GM18909 (cell line): ENCODE measurements around the gene SUSD4.
"Not testable (repeated sequence)": the region's sequence is repeated elsewhere in the genome, so short reads cannot be mapped to it uniquely, and the experiment has no call there.

Experiments
- ATAC-seq: cut with Tn5 transposase; IDR thresholded peaks from one replicate; pipeline ENCODE4 v1.9.1; 2021; ENCODE audit warnings: mild to moderate bottlenecking; ENCODE audit not compliant: unreplicated experiment, poor library complexity

Gene SUSD4

GRCh38 chr1:223363856-223364684 lies at the start of gene SUSD4:
SUSD4 (minus strand) TSS chr1:223364176; CDS start chr1:223363425, 751 bp downstream.
- peak; percentile 68 for ATAC-seq

DNA sequence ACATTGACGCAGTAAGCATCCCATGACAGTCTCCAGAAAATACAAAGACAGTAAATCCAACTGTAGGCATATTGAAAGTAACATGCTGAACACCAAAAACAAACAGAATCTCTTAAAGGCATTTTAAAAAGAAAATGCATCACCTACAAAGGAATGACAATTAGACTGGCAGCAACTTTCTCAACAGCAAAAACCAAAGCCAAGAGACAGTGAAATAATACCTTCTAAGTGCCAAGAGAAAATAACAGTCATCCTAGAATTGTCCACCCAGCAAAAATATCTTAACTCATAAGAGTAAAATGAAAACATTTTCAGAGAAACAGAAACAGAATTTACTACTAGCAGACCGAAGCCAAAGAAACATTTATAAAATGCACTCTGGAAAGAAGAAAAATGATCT lies 49.2 kb upstream of the SUSD4 start:
- ATAC-seq: no peak

GRCh38 chr1:223411710-223412109 lies 47.7 kb upstream of the SUSD4 start:
- no peak for ATAC-seq

DNA sequence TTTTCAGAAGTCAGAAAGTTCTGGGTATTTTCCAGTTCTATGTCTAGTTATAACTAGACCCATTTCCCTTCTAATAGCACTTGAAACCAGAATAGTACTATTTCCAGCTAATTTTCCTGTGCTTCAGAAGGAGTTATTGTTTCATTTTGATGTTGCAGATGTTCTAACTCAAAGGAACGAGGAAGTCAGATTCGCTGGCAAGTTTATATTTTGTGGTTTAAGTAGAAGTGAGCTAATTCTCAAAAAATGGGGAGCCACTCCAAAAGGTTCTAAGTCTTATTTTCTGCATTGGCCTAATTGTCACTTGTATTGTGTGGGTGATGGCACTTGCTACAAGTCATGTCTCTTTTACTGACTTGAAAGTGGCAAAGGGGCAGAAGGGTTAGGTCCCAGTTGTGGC lies 47.3 kb upstream of the SUSD4 start:
- no peak for ATAC-seq

- ATAC-seq: no peak
These were observed 46.1 kb upstream of the SUSD4 start for GRCh38 chr1:223410036-223410435.

DNA sequence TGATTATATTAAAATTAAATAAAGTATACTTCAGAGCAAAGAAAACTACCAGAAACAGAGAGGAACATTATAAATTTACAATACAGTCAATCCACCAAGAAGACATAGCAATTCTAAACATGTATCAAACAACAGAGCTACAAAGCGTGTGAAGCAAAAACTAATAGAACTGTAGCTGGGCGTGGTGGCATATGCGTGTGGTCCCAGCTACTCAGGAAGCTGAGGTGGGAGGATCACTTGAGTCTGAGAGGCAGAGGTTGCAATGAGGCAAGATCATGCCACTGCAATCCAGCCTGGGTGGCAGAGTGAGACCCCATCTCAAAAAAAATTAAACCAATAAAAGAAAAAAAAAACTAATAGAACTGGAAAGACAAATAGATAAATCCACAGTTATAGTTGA lies 41.5 kb upstream of the SUSD4 start:
- no peak for ATAC-seq

DNA sequence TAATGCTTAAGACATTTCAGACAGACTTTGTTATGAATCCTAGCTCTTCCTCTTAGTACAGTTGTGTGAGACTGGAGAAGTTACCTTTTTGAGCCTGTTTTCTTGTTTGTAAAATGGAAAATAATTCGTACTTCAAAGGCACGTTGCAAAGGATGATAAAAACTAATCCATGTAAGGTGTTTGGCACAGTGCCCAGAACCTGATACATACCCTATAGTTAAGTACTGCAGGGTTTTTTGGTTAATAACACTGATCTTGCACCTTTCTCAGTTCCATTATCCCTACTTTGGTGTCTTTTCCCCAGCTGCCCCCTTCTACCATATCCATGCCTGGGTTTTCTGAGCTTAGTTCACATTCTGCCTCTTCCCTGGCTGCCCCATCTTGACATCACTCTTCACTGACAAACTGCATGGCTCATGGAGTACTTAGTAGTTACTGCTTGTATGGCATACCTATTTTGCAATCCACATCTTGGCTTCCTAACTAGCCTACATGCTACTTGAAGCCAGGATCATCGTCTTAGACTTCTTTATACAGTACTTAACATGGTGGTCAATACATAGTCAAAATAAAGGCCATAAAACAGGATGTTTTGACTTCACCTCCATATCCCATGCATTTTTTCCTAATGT lies 39.3 kb upstream of the SUSD4 start:
- ATAC-seq: no peak

DNA sequence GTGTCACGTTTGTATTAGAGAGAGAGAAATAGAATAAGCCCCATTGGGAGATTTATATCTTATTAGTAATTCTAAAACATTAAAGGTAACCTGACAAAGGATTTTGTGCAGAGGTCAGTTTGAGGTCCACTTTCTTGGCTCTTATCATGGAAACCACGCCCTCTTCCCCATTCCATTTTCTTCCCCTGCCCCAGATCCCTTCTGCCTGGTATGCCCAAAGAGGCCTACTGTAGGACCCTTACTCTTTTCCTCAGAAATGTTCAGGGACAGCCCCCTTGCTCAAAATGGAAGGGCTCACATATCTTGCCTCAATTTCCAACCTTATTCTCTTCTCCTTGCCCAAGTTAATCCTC lies 38.8 kb upstream of the SUSD4 start:
- ATAC-seq: no peak

GRCh38 chr1:223401873-223402789 lies 38.2 kb upstream of the SUSD4 start:
- ATAC-seq: no peak

- ATAC-seq: not testable (repeated sequence)
These were observed 35.4 kb upstream of the SUSD4 start for GRCh38 chr1:223399393-223399792.

GRCh38 chr1:223394706-223395105 lies 30.7 kb upstream of the SUSD4 start:
- no peak for ATAC-seq

- no peak for ATAC-seq
These were observed 30.3 kb upstream of the SUSD4 start for GRCh38 chr1:223394242-223394641.

DNA sequence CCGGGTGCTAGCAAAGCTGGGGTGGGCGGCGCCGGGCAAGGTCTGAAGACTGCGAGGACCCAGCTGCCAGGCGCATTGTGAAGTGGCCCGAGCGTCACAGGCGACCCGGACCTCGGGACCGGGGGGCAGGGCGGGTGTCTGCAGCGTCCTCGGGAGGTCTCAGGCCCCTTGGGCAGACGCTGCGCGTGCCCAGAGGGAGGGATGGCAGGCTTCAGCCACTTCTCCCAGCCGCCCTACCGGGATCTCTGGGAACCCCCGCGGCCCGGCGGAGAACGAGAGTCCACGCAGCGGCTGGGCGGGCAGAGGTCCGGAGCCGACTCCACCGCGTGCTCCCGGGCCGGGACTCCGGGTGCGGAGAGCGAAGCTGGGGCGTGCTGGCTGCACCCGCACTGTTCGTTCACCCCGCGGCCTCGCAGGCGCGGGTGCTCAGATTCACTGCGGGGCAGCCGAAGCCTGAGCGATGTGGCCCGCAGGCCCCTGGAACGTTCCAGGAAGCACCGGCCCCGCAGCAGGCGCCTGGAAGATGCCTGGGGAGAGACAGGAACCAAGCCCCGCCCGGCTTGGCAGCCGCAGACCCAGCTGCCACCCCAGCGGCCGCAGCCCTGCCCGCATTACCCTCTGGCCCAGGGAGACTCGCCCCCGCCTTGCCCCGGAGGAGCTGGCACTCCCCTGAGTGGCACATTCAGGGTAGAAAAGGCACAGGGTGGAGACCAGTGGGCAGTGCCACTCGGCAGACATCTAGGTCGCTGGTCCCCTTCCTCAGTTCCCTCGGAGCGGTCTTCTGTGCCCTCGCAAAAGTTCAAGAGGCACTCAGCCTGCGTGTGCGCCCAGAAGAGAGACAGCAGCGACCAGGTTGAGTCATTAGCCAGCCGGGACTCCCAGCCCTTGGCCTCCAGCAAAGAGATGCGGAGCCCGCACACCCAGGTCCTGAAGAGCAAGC lies 29.6 kb upstream of the SUSD4 start, which contains the start of gene CCDC185:
Gene CCDC185 (plus strand): TSS at position 141 of the 940 bp plus-strand sequence. CDS start 61 bp downstream, at position 202.
- ATAC-seq: no peak

- ATAC-seq: no peak
These were observed 26.6 kb upstream of the SUSD4 start for GRCh38 chr1:223390618-223391017.

DNA sequence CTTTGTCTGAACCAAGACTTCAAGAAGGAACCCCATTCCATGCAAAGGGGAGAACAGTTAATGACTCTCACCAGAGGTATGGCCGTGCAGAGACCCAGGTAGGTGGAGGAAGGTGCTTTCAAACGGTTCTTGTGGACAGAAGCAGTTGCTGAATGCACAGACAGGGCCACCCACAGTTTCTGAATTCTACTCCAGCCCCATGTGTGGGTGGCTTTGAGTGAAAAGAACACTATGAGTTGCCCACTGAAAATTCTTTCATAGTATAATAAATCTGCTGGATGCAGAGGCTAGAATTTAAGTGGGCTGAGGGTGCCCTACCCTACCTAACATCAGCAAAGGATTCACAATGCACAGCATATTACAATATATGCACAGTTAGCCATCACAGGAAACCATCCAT lies 22.0 kb upstream of the SUSD4 start:
- ATAC-seq: no peak

DNA sequence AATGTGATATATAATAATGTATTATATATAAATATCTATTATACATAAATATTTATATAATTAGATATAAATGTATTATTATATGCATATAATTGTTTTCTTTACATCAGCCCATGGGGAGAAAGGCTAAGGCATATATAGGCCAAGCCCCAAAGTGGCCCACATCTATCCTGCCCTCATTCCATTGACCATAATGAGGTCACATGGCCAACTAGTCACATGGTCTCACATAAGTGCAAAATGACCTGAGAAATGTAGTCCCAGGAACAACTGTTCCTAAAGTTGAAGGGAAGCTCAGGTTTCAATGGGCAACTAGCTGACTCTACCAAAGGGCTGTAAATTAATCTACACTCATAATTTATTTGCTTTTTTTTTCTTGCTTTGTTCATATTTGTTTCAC lies 14.8 kb upstream of the SUSD4 start:
- ATAC-seq: no peak

- ATAC-seq: no peak
These were observed 10.2 kb upstream of the SUSD4 start for GRCh38 chr1:223374064-223374610.

- no peak for ATAC-seq
These were observed 858 bp upstream of the SUSD4 start for GRCh38 chr1:223364685-223365382.
